Stimulated activated naive CD8-positive, alpha-beta T cell treated with anti-CD3 and anti-CD28 coated beads, Interleukin-15, Interleukin-2, amounts not matched to agents 100 ng/mL and 50 ng/mL, for 24 hours (primary cell): Measurements from ENCODE around the gene MARVELD2.
"Not testable (repeated sequence)": the region's sequence is repeated elsewhere in the genome, so short reads cannot be mapped to it uniquely, and the experiment has no call there.

Source experiments
- H3K27ac Mint-ChIP-seq: one replicate; pipeline ENCODE4 v1.8.0; 2021; ENCODE audit warnings: mild to moderate bottlenecking, mixed read lengths
- H3K27me3 Mint-ChIP-seq: one replicate; pipeline ENCODE4 v1.8.0; 2021; ENCODE audit warnings: mixed read lengths
- H3K36me3 Mint-ChIP-seq: one replicate; pipeline ENCODE4 v1.8.0; 2021; ENCODE audit warnings: low read depth, mixed read lengths
- H3K4me1 Mint-ChIP-seq: one replicate; pipeline ENCODE4 v1.8.0; 2021; ENCODE audit warnings: low read depth, mixed read lengths
- H3K4me3 Mint-ChIP-seq: one replicate; pipeline ENCODE4 v1.8.0; 2021; ENCODE audit warnings: mild to moderate bottlenecking, mixed read lengths
- H3K9me3 Mint-ChIP-seq: one replicate; pipeline ENCODE4 v1.8.0; 2021; ENCODE audit warnings: mixed read lengths

Gene MARVELD2

DNA sequence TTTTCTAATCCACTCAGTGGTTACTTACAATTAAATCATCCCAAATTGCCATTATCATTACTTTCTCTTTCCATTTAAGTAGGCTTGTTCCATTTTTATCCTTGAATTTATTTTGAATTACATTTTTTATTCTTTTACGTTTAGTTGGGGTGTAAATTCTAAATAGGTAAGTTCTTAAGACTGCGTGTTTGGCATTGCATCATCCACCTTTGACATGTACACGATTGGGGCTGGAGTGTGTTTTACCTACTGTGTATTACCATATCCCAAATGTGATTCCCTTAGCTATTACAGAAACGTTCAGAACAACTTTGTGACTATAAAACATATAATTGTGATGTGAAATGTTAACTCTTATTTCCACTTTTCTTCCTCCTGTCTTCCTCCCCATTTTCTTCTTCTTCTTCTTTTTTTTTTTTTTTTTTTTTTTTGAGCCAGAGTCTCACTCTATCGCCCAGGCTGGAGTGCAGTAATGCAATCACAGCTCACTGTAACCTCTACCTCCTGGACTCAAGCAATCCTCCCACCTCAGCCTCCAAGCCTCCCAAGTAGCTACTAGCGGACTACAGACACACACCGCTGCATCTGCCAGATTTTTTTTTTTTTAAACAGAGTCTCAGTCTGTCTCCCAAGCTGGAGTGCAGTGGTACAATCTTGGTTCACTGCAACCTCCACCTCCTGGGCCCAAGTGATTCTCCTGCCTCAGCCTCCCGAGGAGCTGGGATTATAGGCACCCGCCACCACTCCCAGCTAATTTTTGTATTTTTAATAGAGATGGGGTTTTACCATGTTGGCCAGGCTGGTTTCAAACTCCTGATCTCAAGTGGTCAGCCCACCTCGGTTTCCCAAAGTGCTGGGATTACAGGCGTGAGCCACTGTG, 16.7 kb downstream of the MARVELD2 start:
- H3K4me3 Mint-ChIP-seq: no peak overlapping the region
- H3K36me3 Mint-ChIP-seq: no peaks in the 10 kb centered on the region
- H3K27ac Mint-ChIP-seq: no peak overlapping the region
- no peaks in the 10 kb centered on the region for H3K27me3 Mint-ChIP-seq
- H3K4me1 Mint-ChIP-seq: no peaks in the 10 kb centered on the region
- no peaks in the 10 kb centered on the region for H3K9me3 Mint-ChIP-seq

DNA sequence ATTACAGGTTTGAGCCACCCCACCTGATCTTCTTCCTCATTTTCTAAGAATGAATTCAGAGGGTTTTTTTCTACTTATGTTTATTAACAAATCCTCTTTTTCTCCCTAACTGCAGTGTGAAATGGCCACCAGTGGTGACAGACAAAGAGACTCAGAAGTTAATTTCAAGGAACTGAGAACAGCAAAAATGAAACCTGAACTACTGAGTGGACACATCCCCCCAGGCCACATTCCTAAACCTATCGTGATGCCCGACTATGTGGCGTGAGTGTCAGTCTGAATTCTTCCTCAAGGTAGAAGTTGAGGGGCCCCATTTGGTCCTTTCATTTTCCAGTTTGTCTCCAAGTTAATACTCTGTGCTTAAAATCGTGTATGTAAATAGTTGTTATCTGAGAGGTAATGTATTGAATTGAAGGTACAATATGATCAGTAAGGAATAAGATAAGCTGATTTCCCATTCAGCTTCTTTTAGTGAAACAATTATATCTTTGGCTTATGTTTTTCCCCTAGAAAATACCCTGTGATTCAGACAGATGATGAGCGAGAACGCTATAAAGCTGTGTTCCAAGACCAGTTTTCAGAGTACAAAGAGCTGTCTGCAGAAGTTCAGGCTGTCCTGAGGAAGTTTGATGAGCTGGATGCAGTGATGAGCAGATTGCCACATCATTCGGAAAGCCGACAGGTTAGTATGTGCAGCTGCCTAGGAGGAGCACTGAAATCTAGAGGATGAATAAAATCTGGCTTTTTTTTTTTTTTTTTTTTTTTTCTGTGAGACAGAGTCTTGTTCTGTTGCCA, 17.7 kb downstream of the MARVELD2 start:
- no peaks in the 10 kb centered on the region for H3K36me3 Mint-ChIP-seq
- H3K4me1 Mint-ChIP-seq: no peaks in the 10 kb centered on the region
- peak overlapping the region; percentile 8 for H3K27ac Mint-ChIP-seq
- H3K27me3 Mint-ChIP-seq: no peaks in the 10 kb centered on the region
- no peak overlapping the region for H3K4me3 Mint-ChIP-seq
- no peaks in the 10 kb centered on the region for H3K9me3 Mint-ChIP-seq

DNA sequence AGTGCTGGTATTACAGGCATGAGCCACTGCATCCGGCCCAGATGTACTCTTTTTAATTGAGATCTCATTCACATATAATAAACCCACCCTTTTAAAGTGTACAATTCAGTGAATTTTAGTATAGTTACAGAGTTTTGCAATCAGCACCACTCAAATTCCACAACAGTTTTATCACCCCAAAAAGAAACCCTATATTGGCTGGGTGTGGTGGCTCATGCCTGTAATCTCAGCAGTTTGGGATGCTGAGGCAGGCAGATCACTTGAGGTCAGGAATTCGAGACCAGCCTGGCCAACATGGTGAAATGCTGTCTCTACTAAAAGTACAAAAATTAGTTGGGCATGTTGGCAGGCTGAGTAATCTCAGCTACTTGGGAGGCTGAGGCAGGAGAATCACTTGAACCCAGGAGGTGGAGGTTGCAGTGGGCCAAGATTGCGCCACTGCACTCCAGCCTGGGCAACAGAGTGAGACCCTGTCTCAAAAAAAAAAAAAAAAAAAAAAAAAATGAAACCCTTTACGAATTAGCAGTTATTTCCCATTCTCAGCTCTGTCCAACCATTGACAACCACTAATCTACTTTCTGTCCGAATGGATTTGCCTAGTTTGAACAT, 20.5 kb downstream of the MARVELD2 start:
- not testable (repeated sequence) for H3K4me3 Mint-ChIP-seq, H3K4me1 Mint-ChIP-seq, H3K27me3 Mint-ChIP-seq, H3K27ac Mint-ChIP-seq, H3K36me3 Mint-ChIP-seq, H3K9me3 Mint-ChIP-seq

DNA sequence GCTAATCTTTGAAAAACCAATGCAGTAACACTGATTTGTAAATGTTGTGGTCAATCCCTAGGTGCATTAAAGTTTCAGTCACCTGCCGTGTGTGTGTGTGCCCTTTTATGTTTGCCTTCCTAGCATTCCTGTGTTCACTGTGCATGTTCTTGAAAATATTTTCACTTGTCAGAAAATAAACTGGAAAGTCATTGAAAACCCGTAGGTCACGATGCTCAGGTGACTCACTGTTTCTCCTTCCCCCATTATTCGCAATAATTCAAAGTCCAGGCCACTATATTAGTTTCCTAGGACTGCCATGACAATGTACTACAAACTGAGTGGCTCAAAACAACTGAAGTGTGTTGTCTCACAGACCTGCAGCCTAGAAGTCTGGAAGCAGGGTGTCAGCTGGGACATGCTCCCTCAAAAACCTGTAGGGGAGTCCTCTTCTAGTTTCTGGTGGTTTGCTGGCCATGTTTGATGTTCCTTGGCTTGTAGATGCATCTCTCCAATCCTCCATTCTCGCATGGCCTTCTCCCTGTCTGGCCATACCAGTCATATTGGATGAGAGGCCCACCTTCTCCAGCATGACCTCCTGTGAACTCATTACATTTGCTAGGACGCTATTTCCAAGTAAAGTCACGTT, 29.3 kb downstream of the MARVELD2 start:
- Mint-ChIP-seq H3K4me1 (no peaks in the 10 kb centered on the region), H3K27me3 (no peaks in the 10 kb centered on the region), H3K9me3 (no peaks in the 10 kb centered on the region), H3K4me3 (no peak overlapping the region), H3K36me3 (no peaks in the 10 kb centered on the region), H3K27ac (no peak overlapping the region)

DNA sequence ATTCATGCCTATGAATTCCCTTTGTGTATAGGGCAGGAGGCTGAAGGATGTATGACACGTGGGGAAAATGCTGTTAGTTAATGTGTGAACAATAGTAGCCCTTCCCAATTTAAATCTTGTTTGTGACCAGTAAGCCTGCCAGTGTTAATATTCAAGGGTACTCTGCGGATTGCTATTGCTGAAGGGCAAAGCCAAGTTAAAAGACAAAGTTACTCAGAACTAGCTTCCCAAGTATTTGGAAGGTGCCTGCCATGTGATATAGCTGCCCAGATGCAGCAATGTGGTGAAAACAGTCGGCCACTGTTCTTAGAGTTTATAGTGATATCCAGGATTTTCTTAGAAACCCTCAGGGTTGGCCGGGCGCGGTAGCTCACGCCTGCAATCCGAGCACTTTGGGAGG, 34.6 kb downstream of the MARVELD2 start:
- Mint-ChIP-seq H3K4me1 (no peaks in the 10 kb centered on the region), H3K4me3 (no peak overlapping the region), H3K27ac (no peak overlapping the region), H3K9me3 (no peaks in the 10 kb centered on the region), H3K27me3 (peaks cover 3% of the 10 kb centered on the region), H3K36me3 (no peaks in the 10 kb centered on the region)

DNA sequence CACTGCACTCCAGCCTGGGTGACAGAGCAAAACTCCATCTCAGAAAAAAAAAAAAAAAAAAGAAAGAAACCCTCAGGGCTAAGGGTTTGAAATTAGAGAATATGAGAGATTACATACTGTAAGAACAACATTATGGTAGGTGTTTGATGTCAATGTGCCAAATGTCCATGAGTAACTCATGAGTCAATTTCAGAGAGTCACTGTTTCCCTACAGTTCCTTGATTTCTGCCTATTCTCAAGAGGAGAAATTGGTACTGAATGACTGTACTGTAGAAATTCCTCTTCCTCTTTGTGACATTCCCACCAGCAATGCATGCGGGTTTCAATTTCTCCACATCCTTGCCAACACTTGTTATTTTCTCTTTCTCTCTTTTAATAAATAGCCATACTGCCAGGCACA, 35.2 kb downstream of the MARVELD2 start:
- Mint-ChIP-seq H3K27me3 (peaks cover 7% of the 10 kb centered on the region), H3K4me3 (no peak overlapping the region), H3K4me1 (no peaks in the 10 kb centered on the region), H3K9me3 (no peaks in the 10 kb centered on the region), H3K27ac (no peak overlapping the region), H3K36me3 (no peaks in the 10 kb centered on the region)

DNA sequence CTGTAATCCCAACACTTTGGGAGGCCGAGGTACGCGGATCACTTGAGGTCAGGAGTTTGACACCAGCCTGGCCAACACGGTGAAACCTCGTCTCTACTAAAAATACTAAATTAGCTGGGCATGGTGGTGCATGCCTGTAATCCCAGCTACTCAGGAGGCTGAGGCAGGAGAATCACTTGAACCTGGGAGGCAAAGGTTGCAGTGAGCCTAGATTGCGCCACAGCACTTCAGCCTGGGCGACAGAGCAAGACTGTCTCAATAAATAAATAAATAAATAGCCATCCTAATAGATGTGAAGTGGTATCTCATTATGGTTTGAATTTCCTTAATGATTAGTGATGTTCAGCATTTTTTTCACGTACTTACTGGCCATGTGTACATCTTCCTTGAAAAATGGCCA, 35.6 kb downstream of the MARVELD2 start:
- H3K36me3 Mint-ChIP-seq, H3K27me3 Mint-ChIP-seq, H3K4me3 Mint-ChIP-seq, H3K27ac Mint-ChIP-seq, H3K9me3 Mint-ChIP-seq, H3K4me1 Mint-ChIP-seq: not testable (repeated sequence)

DNA sequence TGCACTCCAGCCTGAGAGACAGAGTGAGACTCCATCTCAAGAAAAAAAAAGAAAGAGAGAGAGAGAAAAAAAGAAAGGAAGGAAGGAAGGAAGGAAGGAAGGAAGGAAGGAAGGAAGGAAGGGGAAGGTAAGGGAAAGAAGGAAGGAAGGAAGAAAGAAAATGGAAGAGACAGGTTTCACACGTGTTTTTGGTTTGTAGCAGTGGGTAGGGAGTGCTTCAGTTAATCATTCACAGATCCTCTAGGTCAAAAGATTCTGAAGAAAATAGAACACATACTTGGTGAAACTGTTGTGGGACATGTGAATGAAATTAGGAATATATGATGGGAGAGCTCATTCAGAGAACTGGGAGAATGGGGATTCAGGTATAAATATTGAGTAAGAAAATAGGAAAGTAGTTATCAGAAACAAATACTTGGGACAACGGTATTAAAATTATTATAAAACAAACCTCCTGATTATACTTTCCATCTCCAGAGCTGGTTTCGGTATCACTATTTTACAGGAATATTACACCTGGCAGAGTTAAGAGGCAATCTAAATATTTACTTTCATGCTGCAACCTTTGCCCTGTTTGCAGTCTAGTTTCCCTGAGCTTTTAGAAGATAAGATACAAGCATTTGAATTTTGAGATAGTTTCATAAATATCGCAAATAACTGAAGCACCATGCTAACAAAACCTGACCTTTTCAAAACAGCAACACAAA, 37.2 kb downstream of the MARVELD2 start:
- H3K9me3 Mint-ChIP-seq: no peaks in the 10 kb centered on the region
- H3K4me3 Mint-ChIP-seq: no peak overlapping the region
- H3K27ac Mint-ChIP-seq: no peak overlapping the region
- H3K4me1 Mint-ChIP-seq: no peaks in the 10 kb centered on the region
- H3K36me3 Mint-ChIP-seq: no peaks in the 10 kb centered on the region
- H3K27me3 Mint-ChIP-seq: peaks cover 7% of the 10 kb centered on the region

DNA sequence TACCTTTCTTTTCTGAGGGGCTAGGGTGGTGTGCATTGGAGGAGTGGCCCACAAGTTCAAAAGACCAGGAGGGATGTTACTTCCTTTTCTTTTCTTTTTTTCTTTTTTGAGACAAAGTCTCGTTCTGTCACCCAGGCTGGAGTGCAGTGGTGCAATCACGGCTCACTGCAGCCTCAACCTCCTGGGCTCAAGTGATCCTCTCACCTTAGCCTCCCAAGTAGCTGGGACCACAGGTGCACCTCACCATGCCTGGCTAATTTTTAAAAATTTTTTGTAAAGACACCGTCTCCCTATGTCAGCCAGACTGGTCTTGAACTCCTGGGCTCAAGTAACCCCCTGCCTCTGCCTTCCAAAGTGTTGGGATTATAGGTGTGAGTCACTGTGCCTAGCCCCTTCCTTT, 38.6 kb downstream of the MARVELD2 start:
- H3K4me3 Mint-ChIP-seq, H3K4me1 Mint-ChIP-seq, H3K36me3 Mint-ChIP-seq, H3K27me3 Mint-ChIP-seq, H3K9me3 Mint-ChIP-seq, H3K27ac Mint-ChIP-seq: not testable (repeated sequence)

DNA sequence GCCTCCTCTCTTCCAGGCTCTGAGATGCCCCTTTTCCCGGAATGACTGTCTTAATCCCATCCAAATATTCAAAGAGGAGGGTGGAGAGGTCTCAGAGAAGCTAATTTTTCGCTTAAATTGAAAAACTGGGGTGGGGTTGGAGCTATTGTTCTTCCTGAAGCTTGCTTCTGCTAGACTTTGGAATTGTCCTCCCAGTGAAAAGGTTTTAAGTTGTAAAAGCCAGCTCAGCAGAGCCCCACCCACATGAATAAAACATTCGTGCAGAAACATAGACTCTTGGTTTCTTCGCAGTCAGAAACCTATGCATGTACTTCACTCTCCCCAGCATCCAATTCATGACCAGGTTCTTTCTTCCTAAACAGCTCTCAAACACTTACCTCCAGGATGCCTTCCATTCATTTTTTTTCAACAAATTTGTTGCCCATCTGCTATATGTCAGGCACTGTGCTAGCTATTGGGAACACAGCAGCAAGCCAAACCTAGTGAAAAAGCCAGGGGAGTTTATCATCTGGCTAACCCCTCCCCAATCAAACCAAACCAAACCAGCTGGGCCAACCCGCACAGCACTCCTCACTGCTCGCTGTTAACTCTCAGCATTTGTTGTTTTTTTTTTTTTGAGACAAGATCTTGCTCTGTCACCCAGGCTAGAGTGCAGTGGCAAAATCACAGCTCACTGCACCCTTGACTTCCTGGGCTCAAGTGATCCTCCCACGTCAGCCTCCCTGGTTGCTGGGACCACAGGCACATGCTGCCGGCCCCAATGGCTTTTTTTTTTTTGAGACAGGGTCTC, 39.7 kb downstream of the MARVELD2 start:
- H3K9me3 Mint-ChIP-seq: no peaks in the 10 kb centered on the region
- H3K36me3 Mint-ChIP-seq: no peaks in the 10 kb centered on the region
- H3K27ac Mint-ChIP-seq: no peak overlapping the region
- no peak overlapping the region for H3K4me3 Mint-ChIP-seq
- no peaks in the 10 kb centered on the region for H3K4me1 Mint-ChIP-seq
- H3K27me3 Mint-ChIP-seq: peaks cover 7% of the 10 kb centered on the region

DNA sequence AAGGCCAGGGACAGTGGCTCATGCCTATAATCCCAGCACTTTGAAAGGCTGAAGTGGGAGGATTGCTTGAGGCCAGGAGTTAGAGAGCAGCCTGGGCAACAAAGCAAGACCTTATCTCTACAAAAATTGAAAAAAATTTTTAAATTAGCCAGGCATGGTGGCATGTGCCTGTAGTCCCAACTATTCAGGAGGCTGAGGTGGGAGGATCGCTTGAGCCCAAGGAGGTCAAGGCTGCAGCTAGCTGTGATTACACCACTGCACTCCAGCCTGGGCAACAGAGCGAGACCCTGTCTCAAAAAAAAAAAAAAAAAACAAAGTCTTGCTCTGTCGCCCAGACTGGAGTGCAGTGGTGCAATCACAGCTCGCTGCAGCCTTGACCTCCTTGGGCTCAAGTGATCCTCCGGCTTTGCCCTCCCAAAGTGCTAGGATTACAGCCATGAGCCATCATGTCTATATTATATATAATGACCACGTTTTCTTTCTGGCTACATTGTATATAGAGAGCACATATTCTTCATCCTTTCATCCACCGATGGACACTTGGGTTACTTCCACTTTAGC, 40.6 kb downstream of the MARVELD2 start:
- H3K27ac Mint-ChIP-seq, H3K36me3 Mint-ChIP-seq, H3K9me3 Mint-ChIP-seq, H3K4me1 Mint-ChIP-seq, H3K4me3 Mint-ChIP-seq, H3K27me3 Mint-ChIP-seq: not testable (repeated sequence)

DNA sequence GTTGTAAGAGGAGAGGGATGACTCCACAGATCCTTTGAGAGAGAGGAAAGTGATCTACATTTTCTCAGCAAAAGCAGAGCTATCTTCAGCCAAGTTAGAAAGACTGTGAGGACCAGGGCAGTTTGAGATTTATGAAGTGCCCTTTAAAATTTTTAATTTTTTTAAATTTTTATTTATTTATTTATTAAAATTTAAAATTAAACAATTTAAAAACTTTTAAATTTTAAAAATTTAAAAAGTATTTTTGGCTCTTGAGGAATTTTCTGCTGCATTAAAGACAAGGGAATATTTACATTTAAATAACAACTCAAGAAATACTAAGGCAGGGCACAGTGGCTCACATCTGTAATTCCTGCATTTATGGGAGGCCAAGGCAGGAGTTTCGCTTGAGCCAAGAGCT, 47.3 kb downstream of the MARVELD2 start:
- Mint-ChIP-seq H3K9me3 (no peaks in the 10 kb centered on the region), H3K27ac (no peak overlapping the region), H3K27me3 (no peaks in the 10 kb centered on the region), H3K36me3 (no peaks in the 10 kb centered on the region), H3K4me1 (no peaks in the 10 kb centered on the region), H3K4me3 (no peak overlapping the region)

DNA sequence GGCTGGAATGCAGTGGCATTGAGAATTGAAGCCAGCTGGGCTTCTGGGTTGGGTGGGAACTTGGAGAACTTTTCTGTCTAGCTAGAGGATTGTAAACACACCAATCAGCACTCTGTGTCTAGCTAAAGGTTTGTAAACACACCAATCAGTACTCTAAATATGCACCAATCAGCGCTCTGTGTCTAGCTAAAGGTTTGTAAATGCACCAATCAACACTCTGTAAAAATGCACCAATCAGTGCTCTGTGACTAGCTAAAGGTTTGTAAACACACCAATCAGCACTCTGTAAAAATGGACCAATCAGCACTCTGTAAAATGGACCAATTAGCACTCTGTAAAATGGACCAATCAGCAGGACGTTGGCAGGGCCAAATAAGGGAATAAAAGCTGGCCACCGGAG, 51.5 kb downstream of the MARVELD2 start:
- not testable (repeated sequence) for H3K36me3 Mint-ChIP-seq, H3K27ac Mint-ChIP-seq, H3K4me1 Mint-ChIP-seq, H3K9me3 Mint-ChIP-seq, H3K27me3 Mint-ChIP-seq, H3K4me3 Mint-ChIP-seq
